ENCODE results near the gene CXXC5.
"Not testable (repeated sequence)": the region's sequence is repeated elsewhere in the genome, so short reads cannot be mapped to it uniquely, and the experiment has no call there.

The CXXC5 gene

DNA sequence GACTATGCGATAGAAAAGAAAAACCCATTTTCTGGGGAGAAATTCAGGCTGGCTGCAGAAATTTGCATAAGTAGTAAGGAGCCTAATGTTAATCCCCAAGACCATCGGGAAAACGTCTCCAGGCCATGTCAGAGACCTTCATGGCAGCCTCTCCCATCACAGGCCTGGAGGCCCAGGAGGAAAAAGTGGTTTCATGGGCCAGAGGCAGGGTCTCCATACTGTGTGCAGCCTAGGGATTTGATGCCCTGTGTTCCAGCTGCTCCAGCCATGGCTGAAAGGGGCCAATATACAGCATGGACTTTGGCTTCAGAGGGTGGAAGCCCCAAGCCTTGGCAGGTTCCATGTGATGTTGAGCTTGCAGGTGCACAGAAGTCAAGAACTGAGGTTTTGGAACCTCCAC, 71.8 kb downstream of the CXXC5 start:
- DNase-seq = not testable (repeated sequence)

DNA sequence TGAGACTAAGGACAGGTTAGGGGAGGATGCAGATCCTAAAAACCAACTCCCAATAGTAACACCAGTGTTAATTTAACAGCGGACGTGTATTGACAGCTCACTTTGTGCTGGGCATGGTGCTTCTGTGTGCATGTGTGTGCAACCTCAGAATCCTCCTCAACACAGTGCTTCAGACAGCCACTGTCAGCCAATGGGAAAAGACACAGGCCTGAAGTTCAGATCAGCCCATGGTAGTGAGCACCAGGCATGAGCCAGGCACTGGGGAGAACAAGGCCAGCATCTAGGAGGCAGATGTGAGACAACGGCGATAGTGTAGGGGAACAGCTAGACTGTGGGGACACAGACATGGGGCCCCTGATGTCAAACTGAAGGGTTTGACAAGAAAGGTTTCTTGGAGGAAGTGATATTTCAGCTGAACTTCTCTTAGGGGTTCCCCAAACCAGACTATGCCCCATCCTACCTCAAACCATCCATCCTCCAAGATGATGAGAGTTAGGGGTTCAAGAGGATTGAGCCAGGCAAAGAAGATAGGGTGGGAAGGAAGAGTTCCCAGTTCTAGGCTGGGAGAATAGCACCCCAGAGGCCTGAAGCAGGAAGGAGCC, 75.9 kb downstream of the CXXC5 start:
- DNase-seq = no peak

DNA sequence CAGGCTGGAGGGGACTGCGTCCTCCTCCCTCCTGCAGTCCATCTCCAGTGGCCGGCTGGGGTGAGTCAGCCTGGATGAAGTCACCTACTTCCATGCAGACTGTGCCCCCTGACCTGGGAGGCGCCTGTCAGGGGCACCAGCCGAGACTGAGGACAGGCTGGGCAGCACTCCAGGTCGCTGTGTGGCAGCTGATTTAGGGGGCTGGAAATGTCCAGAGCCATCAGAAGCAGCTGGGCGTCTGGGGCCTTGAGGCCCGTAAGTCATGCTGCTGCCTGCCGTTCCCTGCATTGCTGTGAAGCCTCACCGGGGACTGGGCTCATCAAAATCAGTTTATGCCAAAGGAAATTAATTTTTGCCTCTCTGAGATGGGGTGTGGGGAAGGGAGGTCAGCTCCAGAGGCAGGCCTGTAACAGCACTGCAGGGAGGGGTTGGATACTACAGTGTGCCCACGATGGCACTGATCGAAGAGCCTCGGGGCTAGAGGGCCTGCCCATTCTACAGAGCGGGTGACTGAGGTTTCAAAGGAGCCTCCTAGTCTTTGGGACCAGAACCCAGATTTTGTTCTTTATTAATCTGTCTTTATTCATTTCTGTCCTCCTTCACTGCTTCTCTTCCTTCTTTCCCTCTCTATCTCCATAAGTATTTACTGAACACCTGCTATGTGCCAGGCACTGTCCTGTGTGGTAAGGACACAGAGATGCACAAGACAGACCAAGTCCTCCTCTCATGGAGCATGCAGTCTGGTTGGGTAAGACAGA, 77.1 kb downstream of the CXXC5 start:
- no peak for DNase-seq

DNA sequence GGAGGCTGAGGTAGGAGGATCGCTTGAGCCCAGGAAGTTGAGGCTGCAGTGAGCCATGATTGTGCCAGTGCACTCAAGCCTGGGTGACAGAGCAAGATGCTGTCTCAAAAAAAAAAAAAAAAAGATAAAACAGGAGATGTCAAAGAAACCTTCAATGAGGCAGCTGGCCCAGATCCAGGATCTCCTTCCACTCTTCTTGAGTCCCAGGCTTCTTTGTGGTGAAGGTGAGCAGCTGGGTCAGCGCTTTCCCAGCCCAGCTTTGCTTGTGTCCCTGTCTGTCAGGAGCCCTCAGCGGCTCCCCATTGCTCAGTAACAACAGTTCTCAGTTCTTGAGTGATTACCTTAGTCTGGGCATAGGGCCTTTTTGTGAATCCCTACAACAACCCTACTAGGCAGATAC, 78.1 kb downstream of the CXXC5 start:
- DNase-seq = no peak

GRCh38 chr5:139727615-139728014, 79.5 kb downstream of the CXXC5 start:
- not testable (repeated sequence) for DNase-seq

GRCh38 chr5:139731281-139731680, 83.1 kb downstream of the CXXC5 start:
- no peak for DNase-seq

GRCh38 chr5:139732019-139732418, 83.9 kb downstream of the CXXC5 start:
- DNase-seq = no peak

DNA sequence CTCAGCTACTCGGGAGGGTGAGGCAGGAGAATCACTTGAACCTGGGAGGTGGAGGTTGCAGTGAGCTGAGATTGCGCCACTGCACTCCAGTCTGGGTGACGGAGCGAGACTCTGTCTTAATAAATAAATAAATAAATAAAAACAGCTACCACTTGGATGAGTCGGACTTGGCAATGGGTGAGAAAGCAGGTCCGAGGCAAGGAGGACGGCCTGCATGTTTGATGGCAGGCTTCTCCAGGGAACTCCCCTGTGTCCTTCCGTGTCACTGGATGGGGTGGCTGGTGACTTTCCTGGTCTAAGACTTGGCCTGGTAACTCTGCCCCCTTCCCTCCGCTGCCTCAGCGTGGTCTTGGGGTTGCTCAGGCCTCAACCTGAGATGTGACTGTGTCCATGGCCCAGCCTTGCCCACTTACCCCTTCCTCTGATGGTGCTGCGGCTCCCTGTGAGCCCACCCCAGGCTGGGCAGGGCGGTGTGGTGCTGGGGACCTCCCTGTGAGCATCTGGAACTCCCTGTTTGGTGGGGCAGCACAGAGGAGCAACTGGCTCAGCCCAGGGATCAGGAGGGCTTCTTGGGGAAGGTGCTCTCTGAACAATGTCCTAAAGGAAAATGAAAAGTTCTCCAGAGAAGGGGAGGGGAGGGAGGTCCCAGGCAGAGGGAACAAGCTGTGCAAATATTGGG, 85.0 kb downstream of the CXXC5 start:
- no peak for DNase-seq

All from activated CD8-positive, alpha-beta memory T cell treated with anti-CD3 and anti-CD28 coated beads, Interleukin-2, amount 50 U/mL, for 48 hours (primary cell).